ENCODE results near the gene CCDC38. TPM values are rescaled to one million over a fixed set of nuclear protein-coding genes. Genes with fewer than 3 reads are reported as not detected.
A peak's percentile ranks its signal among the peaks of the same experiment; 100 is the strongest.

CCDC38 gene
- total RNA-seq (2014; rRNA removed; shearing (Covaris generic); ENCODE audit: low replicate concordance), result 0.12 and 0.16 TPM in 2 replicates

DNA sequence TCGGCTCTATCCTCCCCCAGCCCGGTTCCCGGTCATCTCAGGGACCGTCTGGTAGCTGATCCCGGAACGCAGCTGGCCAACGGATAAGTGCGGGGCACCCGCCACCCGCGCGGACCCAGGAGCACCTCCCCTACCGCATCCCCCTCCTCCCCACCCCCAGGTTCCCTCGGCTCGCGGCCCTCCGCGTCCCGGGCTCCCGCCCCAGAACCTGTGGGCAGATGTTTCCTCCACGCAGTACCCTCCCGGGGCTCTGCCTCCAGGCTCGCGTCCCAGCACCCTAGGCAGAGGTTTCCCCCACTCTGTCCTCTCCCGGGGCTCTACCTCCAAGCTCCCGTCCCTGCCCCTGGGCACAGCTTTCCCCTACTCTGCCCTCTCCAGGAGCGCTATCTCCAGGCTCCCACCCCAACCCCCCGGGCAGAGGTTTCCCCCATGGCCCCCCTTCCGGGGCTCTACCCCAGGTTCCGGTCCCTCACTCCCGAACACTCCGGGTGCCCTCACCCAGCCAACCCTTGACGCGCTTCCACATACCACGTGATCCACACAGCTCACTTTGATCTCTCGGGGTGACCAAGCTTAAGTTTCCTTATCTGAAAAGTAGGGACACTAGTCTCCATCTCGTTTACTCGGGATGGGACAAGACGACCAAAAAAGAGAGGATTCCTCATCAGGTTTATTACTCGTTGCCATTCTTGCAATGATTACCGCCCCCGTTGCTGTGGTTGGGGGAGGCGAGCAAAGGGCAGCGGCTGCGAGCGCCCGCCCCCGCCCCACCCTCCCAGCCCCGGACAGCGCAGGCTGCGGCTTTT, at the start of gene CCDC38:
Gene CCDC38 (minus strand): TSS at position 91 of the 806 bp plus-strand sequence. CDS start 6,105 bp downstream, outside the sequence.
- peaks cover 19% of the 10 kb centered on the region; the same call in 1 of the 2 replicates for H3K27me3 ChIP-seq
- H3K36me3 ChIP-seq, result no peaks in the 10 kb centered on the region
- DNase-seq, result peak; percentile 86
- H3K4me3 ChIP-seq, result peak within 1 kb of the TSS; percentile 68
- H3K9me3 ChIP-seq, result no peaks in the 10 kb centered on the region

DNA sequence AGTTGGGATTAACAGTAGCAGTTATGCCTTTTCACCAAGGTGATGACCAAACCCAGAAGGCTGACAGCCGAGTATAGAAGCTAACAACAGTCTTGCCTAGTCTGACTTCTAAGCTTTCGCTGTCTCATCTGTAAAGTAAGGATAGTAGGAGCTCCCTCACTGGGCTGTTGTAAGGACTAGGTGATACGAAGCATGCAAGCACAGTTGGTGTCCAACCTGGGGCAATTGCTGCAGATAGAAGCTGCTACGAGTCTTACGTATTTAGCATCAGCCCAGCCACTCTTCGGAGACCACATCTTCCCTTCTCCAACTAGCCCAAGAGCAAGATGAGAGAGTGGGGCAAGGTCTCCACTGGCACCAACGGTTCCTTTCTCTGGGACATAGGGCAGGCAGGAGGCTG, 47.7 kb upstream of the CCDC38 start:
- DNase-seq, result no peak
- peaks cover 18% of the 10 kb centered on the region for H3K27me3 ChIP-seq
- H3K9me3 ChIP-seq, result no peaks in the 10 kb centered on the region
- H3K4me3 ChIP-seq, result no peak overlapping the region
- no peaks in the 10 kb centered on the region for H3K36me3 ChIP-seq

DNA sequence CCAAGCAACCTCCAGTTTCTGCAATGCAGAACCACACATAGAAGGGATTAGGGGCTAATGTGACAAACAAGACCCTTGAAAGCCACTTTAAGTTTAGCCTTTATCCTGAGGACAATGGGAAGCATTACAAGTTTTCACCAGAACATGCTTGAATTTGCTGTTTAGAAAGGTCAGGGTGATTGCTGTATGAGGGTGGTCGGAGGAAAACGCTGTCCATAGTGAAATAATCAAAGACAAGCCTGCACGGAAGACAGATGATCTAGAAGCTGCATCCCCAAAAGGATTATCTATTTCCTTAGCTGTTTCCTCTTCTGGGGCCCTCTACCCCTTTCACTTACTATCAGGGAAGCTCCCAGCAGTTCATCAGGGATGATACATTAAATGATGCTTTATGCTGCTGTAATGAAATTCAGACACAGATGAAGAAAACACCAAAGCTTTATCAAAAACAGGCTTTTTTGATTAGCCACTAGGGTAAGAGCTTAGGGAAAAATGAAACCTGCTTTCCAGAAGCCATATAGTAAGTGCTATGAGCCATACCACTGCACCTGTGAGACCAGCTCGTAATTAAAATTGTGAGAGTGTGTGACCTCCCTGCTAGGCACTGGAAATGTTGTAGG, 47.2 kb upstream of the CCDC38 start:
- no peaks in the 10 kb centered on the region for H3K36me3 ChIP-seq
- no peaks in the 10 kb centered on the region for H3K9me3 ChIP-seq
- no peak overlapping the region for H3K4me3 ChIP-seq
- DNase-seq, result no peak
- peaks cover 18% of the 10 kb centered on the region for H3K27me3 ChIP-seq

DNA sequence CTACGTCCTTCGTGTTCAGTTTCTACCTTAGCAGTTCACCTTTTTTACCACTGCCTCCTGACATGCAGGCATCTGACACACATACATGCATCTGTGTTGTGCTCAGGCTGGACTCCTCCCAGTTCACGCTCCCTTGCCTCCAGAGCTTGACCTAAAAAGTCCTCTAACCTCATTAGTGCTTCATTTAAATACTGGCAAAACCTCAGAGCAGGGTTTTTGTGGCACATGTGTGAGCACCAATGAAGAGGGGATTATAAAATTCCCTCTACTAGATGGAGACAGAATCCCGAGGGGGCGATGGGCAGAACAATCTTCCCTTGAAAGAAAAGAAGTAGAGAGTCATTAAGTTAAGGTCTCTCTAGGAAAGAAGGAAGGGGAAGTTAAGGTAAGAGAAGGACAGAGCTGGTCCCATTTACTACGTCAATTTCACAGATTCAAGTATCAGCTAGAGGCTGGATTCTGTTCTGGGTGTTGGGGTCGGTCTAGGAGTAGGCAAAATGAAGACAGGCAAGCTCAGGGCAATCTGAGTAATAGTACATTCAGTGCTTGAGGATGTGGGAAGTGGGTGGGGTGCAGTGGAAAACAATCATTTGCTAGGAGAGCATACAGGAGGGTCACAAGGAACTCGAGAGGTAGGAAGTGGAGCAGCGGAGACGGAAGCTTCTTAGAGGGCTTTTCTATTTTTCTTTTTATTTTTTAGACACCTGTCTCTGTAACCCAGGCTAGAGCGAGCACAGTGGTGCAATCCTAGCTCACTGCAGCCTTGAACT, 46.3 kb upstream of the CCDC38 start:
- H3K27me3 ChIP-seq, result peaks cover 18% of the 10 kb centered on the region

DNA sequence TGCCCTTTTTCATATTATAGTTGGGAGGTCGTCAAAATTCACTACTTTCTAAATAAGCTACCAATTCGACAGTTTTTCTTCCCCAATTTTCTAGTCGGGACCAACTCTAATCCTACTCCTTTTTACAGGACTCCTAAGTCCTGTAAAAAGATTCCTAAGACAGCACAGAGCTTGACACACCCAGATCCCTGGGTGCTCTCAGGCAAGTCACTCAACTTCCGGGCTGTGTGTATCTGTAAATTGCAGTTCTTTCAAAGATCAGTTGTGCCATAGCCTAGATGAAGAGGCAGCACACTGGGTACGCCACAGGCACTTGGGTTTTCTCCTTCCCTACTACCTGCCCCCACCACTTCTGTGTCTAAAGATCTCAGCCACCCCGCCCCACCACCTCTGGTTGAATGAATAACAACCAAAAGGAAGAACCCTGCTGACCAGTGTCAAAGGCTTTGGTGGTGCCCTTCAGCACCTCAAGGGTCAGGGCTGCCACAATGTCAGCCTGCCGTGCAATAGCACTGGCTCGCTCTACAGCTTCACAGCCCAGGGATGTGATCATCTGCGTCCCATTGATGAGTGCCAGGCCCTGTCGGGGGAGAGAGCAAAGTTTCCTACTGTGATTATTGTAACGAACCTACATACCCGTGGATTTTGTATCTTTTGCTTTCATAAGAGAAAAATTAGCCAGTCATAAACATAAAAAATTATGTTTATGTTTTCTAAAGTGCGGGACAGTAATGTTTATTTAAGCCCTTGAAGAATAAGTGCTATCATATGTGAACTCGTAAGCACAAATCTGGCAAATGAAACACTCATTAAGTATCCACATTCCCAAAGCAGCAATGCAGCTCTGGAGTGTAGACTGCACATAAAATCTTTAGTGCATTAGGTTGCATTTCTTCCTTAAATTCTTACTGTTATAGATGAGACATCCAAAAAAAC, 44.5 kb upstream of the CCDC38 start:
- no peaks in the 10 kb centered on the region for H3K9me3 ChIP-seq
- no peak overlapping the region for H3K4me3 ChIP-seq
- H3K36me3 ChIP-seq, result no peaks in the 10 kb centered on the region
- DNase-seq, result no peak
- H3K27me3 ChIP-seq, result peaks cover 17% of the 10 kb centered on the region

More for the DNA sequence above, 46.3 kb upstream of the CCDC38 start:
- no peaks in the 10 kb centered on the region for H3K9me3 ChIP-seq
- DNase-seq, result no peak
- H3K36me3 ChIP-seq, result no peaks in the 10 kb centered on the region
- H3K4me3 ChIP-seq, result no peak overlapping the region

DNA sequence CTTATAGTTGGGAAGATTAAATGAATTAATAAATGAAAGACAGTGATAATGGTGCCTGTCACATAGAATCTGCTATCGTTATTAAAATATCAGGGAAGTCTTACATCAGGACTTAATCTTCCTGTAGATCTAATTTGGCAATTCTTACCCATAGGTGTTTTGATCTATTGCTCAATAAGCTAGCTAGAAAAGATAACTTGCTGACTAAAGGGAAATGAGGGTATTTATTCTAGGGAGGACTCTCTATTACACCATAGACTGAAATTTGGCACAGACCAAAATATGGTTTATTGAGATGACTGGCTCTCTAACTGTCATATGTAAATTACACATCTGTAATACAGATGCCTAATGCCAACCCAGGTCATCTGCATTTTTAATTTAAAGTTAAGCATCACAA, 42.3 kb upstream of the CCDC38 start:
- Histone ChIP-seq H3K27me3 (peaks cover 13% of the 10 kb centered on the region), H3K36me3 (no peaks in the 10 kb centered on the region), H3K9me3 (no peaks in the 10 kb centered on the region), H3K4me3 (no peak overlapping the region)
- no peak for DNase-seq

DNA sequence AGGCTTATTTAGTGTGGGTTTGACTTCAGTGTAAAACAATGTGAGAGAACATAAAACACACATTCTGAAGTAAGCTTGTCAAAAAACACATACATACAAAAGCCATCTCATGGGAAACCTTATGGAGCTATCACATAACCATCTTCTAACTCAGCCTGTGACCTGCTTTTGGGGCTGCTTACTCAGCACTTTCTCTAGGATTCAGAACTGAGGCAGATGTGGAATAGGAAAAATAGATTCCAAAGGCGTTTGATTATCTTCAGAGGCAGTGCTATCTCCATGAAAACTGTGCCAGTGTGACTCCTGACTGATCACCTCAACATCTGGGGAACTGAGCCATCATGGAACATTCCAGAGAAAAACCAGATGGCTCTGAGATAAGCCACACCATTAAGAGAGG, 40.2 kb upstream of the CCDC38 start:
- DNase-seq, result no peak
- Histone ChIP-seq H3K9me3 (no peaks in the 10 kb centered on the region), H3K36me3 (no peaks in the 10 kb centered on the region), H3K27me3 (no peaks in the 10 kb centered on the region; the same call in 1 of the 2 replicates), H3K4me3 (no peak overlapping the region)

DNA sequence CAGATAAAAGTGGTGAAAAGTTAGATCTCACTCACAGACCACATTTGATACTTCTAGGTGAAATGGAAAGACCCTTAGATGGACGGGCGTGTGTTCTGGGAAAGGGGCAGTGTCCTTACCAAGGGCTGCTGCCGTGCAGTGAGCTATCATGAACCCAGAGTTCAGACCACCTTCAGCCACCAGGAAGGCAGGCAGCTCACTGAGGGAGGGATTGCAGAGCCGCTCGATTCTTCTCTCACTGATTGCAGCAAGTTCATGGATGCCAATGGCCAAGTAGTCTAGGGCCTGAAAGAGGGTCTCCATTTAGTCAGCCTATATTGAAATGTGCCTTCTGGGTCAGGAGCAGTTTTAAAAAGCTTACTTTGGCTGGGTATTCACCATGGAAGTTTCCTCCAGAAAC, 38.0 kb upstream of the CCDC38 start:
- H3K9me3 ChIP-seq, result no peaks in the 10 kb centered on the region
- H3K36me3 ChIP-seq, result no peaks in the 10 kb centered on the region
- no peak overlapping the region for H3K4me3 ChIP-seq
- H3K27me3 ChIP-seq, result no peaks in the 10 kb centered on the region; the same call in 1 of the 2 replicates
- no peak for DNase-seq

DNA sequence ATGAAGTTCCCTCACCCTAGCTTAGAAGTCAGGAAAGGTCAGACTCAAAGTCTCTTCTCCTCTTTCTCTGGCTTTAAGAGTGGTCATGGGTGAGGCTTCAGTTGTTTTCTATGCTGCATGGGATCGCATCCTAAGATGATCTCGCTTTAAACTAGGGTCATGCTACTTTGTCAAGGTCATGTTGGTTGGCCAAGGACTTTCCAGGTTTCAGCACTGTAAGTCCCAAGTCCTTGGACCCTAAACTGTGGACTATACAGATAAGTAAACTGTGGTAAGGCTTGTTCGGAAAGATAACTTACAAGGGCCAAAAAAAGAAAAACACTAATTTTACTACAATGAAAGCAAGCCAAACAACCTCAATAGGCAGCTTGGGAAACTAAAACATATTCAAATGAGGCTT, 36.4 kb upstream of the CCDC38 start:
- no peak for DNase-seq
- H3K9me3 ChIP-seq, result no peaks in the 10 kb centered on the region
- H3K36me3 ChIP-seq, result no peaks in the 10 kb centered on the region
- no peaks in the 10 kb centered on the region for H3K27me3 ChIP-seq
- no peak overlapping the region for H3K4me3 ChIP-seq

DNA sequence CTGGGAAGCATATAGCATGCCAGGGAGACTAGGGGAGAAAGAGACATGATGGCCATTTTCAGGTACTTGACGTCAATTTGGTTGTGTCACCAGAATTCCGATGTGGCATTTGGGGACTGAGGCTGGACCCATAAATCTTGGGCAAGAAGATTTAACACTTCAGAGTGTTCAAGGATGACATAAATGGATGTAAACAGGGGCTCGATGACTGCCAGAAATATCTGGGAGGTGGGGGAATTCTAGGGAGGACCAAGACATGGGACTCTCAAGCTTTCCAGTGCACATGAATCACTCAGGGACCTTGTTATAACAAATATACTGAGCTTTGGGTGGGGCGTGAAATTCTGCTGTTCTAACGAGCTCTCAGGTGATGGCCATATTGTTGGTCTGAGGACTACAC, 35.9 kb upstream of the CCDC38 start:
- H3K36me3 ChIP-seq, result no peaks in the 10 kb centered on the region
- H3K4me3 ChIP-seq, result no peak overlapping the region
- H3K9me3 ChIP-seq, result no peaks in the 10 kb centered on the region
- no peak for DNase-seq
- H3K27me3 ChIP-seq, result no peaks in the 10 kb centered on the region

DNA sequence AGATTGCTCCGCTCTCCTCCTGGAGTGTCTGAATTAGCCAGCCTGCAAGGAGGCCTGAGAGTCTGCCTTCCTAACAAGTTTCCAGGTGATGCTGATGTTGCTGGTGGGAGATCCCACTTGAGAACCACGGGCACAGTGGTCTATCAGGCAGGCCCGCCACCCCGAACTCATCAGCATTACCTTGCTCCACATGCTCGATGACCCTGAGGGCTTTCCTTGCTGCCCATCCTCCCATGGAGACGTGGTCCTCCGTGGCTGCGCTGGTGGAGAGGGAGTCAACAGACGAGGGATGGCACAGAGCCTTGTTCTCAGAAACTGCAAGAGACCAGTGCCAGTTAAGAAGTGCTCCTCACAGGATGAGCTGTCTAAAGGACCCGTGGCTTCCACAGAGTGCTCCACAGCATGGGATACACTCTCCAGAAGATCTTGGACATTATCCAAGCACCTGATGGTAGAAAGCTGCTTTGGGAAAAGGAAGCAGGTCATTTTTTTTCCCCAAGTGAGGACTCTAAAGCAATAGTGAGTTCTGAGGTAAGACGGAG, 35.4 kb upstream of the CCDC38 start:
- Histone ChIP-seq H3K9me3 (no peaks in the 10 kb centered on the region), H3K4me3 (no peak overlapping the region), H3K36me3 (no peaks in the 10 kb centered on the region), H3K27me3 (no peaks in the 10 kb centered on the region)
- no peak for DNase-seq

DNA sequence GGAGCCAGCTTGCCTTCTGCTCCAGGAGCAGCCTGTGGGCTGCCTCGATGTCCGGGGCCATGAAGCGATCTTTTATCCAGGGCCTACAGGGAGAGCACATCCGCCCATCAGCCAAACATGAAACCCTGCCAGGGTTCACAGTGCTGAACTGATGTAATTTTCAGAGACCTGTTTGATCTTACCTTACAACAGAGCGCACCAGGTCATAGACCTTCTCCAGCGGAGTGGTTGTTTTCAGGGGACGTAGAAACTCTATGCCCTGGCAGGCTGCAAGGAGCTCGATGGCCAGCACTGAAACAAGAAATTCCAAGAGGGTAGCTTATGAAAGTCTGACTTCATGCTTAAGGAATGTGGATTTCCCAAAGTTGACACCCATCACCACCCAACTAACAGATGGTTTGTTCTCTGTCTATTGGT, 34.0 kb upstream of the CCDC38 start:
- no peak for DNase-seq
- no peak overlapping the region for H3K4me3 ChIP-seq
- no peaks in the 10 kb centered on the region for H3K27me3 ChIP-seq
- no peaks in the 10 kb centered on the region for H3K36me3 ChIP-seq
- no peaks in the 10 kb centered on the region for H3K9me3 ChIP-seq

DNA sequence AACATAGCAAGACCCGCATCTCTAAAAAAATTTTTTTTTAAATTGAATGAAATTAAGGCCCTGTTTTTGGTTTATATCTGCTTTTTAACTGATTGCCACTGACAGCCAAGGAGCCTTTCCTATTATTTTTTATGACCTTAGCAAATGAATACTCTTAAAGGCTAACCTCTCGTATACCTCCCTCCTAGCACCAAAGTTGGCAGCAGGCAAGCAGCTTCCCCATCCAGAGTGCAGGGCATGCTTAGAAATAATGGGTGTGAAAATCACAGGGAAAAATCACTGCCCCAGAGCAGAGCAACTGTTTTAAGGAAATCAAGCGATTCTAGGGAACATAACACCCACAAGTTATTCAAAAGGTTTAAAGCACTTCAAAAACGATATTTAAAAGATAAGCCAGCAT, 33.1 kb upstream of the CCDC38 start:
- H3K36me3 ChIP-seq, result no peaks in the 10 kb centered on the region
- no peak for DNase-seq
- H3K27me3 ChIP-seq, result no peaks in the 10 kb centered on the region
- no peaks in the 10 kb centered on the region for H3K9me3 ChIP-seq
- H3K4me3 ChIP-seq, result no peak overlapping the region

DNA sequence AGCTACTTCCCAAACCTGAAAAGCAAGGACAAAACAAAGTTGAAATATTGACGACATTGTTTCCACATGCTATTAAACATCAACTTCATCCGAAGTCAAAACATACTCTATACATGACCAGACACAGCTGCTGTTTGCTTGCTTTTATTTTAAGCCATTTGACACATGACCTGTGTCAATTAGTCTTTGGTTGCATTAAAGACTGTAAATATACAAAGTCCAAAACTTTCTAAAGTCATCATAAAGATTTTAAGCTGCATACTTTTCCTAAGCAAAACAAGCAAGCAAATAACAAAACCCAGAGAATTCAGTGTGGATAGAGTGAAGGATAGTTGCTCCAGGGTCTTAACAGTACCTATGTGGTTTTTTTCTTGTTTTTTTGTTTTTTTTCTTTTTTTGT, 31.9 kb upstream of the CCDC38 start:
- DNase-seq, result no peak
- no peaks in the 10 kb centered on the region for H3K36me3 ChIP-seq
- H3K4me3 ChIP-seq, result no peak overlapping the region
- no peaks in the 10 kb centered on the region for H3K9me3 ChIP-seq
- H3K27me3 ChIP-seq, result no peaks in the 10 kb centered on the region

DNA sequence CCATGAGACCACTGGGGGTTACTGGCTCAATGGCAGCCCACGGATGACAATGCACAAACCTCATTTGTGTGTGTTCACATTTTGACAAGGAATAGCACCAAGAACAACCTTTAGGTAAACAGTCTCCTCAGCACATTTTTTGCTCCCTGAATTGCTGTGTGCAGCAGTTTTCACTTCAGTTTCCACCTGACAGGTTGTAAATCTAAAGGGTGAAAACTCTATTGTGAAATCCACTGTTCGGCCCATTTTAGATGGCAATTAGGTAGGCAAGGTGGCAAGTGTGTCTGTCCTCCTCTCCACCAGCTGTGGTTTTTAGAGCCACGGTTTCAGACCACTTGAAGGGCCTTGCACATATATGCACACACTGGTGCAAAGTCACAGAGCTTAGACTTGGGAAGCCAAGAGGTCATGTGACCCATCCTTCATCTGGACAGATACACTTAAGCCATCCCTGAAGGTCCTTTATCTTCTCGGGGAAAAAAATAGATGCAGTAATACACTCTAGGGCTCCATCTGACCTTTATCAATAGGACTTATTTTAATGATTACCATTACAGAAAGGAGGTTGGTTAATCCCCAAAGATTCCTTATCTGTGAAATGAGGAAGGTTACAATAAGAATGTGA, 30.5 kb upstream of the CCDC38 start:
- Histone ChIP-seq H3K4me3 (no peak overlapping the region), H3K27me3 (no peaks in the 10 kb centered on the region), H3K9me3 (no peaks in the 10 kb centered on the region), H3K36me3 (no peaks in the 10 kb centered on the region)
- no peak for DNase-seq

DNA sequence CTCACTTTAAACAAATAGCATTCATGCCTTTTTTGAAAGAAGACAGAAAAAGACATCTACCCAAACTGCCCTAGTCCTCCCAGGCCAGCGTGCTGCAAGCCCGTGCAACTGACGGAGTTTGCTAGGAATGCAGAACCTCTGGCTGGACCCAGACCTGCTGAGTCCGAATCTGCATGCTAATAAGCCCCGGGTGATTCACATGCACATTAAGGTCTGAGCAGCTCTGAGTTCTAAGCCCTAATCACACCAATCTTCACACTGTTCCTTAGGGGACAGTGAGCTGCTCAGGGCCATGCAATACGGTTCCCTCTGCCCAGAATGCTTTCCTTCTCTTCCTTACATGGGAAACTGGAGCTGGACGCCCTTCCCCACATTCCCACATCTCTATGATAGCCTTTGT, 28.5 kb upstream of the CCDC38 start:
- H3K4me3 ChIP-seq, result no peak overlapping the region
- H3K27me3 ChIP-seq, result no peaks in the 10 kb centered on the region
- no peaks in the 10 kb centered on the region for H3K9me3 ChIP-seq
- H3K36me3 ChIP-seq, result no peaks in the 10 kb centered on the region
- no peak for DNase-seq
